M059J (cell line): ENCODE data around the gene MARF1. TPM values are rescaled to one million over a fixed set of nuclear protein-coding genes. Genes with fewer than 3 reads are reported as not detected.
"Not testable (repeated sequence)": the region's sequence is repeated elsewhere in the genome, so short reads cannot be mapped to it uniquely, and the experiment has no call there.

Experiments
- DNase-seq: peaks from one replicate; pipeline ENCODE4 v3.0.0-alpha.2; 2012; ENCODE audit warnings: low read depth
- total RNA-seq: library from RNA; depleted of rRNA; stranded (reverse); fragments of >200 nt; shearing (Covaris generic); gene quantifications from 2 replicates; pipeline ENCODE4 v1.2.3, GENCODE V29; 2014

Gene MARF1
- total RNA-seq, 1 experiment from 2014 or later, result 13.8 TPM

GRCh38 chr16:15631730-15632409 is 11.1 kb downstream of the MARF1 start:
- DNase-seq, result no peak

DNA sequence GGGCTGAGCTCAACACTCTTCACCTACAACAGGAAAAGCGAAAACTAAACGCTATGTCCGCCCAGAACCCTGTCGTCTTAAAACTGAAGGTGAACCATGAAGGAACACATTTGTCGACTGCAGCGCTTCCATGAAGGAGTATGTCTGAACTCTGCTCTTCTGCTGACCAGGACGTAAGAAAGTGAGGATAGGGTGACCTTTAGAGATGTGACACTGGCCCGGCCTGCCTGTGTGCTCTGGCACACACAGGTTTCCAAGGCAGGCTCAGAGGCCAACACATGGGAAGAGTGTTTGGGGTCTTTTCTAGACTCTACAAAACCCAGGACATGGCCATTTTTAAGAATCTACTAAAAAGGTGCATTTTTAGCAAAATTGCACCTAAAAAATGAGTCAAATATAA is 21.1 kb downstream of the MARF1 start:
- DNase-seq, result no peak

GRCh38 chr16:15621456-15621855 is 21.5 kb downstream of the MARF1 start:
- no peak for DNase-seq

GRCh38 chr16:15620611-15621195 is 22.3 kb downstream of the MARF1 start:
- no peak for DNase-seq

- DNase-seq, result peak; percentile 46
Observed at GRCh38 chr16:15618392-15618791, 24.6 kb downstream of the MARF1 start.

DNA sequence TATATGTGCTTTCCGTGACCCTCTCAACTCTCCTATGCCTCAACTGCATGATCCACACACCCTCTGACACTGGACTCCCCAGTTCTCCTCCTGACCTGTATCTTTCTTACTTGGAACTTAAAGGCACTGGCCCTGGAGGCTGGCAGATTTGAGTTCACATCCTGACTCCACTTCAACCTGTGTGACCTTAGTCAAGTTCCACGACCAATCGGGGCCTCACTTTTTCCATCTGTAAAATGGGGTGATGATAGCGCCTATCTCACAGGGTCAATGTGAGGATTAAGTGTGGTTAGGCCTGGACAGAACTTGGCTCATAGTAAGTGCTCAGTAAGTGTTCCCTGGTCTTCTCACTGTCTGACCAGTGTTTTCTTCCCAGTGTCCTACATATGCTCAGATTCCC is 25.1 kb downstream of the MARF1 start:
- DNase-seq, result no peak

DNA sequence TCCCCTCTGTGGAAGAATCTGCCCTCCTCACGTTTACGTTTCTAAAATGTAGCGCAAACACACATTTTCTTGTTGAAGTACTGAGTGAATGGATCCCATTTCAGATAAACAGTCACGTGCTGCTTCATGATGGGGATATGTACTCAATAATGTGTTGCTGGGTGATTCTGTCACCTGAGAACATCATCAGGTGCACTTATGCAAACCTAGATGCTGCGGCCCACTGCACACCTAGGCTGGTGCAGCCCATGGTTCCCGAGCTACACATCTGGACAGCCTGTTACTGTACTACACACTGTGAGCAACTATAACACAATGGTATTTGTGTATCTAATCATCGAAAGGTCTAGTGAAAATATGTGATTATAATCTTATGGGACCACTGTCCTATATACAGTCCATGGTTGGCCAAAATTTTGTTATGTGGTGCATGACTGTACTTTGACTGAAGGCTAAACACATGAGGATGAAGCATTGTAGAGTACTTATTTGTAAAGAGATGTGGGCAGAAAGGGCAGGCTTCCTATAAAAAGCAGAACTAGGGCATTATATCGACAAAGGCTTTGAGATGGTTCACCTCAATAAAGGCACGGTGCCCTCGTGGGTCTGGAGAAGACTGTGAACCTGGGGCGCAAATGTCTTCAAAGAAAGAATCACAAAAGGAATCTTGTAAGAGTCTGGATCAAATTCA is 26.3 kb downstream of the MARF1 start:
- DNase-seq, result no peak

DNA sequence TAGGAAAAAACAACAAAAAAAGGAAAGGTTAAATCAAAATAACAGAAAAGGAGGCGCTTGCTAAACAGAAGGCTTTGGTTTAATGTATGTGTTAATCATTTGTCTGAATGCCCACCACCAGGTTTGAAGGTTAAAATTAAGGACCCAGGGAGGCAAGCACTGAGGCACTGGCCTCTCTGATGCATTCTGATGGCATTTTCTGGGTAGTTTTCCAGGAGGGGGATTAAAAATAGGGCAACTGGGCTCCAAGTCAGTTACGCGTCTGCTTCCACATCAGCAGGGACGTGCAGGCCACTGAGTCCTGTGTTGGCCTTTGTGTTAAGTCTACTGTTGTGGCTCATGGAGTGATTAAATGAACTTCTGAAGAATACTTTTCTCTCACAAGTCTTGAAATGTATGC is 26.9 kb downstream of the MARF1 start:
- no peak for DNase-seq

DNA sequence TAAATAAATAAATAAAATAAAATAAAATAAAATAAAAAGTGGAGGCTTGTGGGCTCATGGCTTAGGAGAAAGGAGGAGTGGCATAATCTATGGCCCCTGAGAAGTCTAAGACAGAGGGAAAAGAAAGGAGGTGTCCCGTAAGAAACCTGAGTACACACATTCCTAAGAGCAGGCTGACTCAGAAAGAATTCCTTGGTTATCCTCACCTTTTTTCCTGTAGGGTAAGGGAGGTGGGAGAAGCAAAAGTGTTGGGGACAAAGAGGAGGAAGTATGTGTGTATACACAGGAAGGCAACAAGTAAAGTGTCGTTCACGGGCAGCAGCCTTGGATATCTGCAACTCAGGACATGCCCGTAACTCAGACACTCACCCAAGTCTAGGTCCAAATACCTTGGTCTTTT is 29.3 kb downstream of the MARF1 start:
- DNase-seq, result peak; percentile 24

DNA sequence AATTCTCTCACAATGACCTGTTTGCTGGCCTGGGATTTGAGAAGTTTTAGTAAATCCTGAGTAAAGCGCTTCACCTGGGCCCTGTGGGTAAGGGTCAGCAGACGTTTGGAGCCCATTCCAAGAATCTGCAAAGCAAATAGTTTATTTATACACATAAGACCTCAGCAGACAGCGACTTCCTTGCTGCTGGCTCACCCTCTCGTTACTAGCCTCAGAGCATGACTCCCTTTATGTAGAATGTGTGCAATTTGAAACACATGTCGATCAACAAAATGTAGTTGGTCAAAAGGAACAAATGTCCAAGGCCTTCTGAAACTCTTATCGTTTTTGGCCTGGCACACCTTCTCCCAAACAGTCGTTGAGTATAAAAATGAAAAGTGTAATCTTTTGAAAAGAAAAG is 31.3 kb downstream of the MARF1 start:
- DNase-seq, result no peak

DNA sequence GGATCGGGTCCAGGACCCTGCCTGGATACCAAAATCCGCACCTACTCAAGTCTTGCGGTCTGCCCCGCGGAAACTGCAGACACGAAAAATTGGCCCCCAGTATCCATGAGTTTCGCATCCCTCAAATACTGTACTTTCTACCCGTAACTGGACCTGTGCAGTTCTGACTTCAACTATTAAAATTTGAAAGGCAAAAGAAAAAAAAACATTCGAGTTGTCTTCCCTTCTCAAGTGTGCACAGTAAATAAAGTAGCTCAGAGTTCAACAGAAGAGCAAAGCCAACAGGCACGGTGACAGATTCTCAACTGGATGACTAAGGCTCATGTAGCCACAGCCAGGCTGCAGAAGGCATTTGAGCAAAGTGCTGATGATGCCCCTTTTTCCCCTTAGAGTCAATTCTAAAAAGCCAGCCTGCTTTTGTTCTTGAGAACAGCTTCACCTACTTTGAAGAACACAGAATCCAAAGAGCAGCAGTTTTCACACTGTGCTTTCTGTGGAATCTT is 32.5 kb downstream of the MARF1 start:
- DNase-seq, result peak; percentile 18

- DNase-seq, result no peak
Observed at GRCh38 chr16:15609286-15609649, 33.7 kb downstream of the MARF1 start.

DNA sequence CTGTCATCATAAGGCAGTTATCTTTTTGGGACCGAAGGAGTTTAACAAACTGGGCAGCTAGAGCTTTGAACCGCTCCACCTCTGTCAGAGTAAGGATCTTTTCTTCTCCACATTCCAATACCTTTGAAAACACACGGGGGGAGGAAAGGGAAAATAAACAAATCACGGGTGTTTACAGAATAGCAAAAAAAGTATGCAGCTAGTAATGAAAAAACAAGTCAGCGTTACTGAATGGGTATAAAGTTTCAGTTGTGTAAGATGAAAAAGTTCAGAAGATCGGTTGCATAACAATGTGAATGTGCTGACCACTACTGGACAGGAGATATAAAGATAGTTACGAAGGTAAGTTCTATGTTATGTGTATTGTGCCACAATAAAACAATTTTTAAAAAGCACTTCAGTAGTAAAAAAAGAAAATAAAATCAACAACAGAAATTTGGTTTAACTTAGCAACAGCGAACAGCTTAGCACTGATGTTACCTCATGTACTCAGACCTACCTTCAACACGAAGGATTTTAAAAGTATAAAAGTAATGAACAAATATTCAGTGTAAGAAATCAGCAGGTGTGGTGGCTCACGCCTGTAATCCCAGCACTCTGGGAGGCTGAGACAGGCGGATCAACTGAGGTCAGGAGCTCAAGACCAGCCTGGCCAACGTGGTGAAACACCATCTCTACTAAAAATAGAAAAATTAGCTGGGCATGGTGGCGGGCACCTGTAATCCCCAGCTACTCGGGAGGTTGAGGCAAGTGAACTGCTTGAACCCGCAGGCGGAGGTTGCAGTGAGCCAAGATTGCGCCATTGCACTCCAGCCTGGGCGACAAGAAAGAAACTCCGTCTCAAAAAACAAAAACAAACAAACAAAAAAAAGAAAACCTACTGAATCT is 34.3 kb downstream of the MARF1 start:
- DNase-seq, result peak; percentile 10

- peak; percentile 35 for DNase-seq
Observed at GRCh38 chr16:15607700-15608396, 35.1 kb downstream of the MARF1 start.

DNA sequence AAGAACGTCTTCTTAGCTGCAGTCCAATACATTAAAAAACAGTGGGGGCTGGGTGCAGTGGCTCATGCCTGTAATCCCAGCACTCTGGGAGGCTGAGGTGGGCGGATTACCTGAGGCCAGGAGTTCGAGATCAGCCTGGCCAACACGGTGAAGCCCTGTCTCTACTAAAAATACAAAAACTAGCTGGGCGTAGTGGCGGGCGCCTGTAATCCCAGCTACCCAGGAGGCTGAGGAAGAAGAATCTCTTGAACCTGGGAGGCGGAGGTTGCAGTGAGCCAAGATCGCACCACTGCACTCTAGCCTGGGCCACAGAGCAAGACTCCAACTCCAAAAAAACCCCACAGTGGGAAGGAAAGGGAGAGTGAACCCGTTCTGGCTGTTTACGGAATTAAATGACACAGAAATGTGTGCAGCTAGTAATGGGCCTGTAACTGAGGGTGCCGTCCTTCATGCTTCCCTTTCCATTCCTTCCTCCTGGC is 35.7 kb downstream of the MARF1 start:
- not testable (repeated sequence) for DNase-seq

DNA sequence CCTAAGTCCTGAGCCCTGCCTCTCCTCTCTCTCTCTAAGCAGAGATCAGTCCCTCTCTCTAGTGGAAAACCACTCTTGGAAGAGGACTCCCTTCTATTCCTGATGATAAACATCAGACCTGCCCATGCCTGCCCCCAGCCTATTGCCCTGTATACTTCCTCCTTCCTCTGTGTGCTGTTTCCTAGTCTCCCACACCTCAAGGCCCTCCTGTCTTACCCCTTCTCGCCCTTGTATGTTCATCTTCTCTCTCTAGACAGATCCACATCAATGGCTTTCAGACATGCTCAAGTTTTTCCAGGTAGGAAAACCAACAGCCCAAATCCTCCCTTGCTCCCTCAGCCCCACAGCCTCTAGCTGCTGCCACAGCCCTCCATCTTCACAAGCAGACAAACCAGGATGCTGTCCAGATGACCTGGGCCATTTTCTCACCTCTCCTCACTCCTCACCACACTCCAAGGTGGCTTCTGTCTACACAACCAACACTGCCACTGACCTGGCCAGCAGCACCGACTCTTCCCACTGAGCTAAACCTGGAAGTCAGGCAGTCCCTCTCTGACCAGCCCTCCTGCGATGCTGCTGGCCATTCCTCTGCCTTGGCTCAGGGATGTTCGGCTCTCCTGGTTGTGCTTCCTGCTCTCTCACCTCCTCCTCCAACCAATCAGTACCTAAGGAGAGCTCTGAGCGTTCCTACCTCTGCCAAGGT is 36.3 kb downstream of the MARF1 start:
- no peak for DNase-seq

- no peak for DNase-seq
Observed at GRCh38 chr16:15605839-15606517, 37.0 kb downstream of the MARF1 start.

GRCh38 chr16:15604460-15605440 is 38.2 kb downstream of the MARF1 start:
- peak; percentile 61 for DNase-seq
